Measurements from ENCODE around the gene ALDH3B2. TPM values are rescaled to one million over a fixed set of nuclear protein-coding genes. Genes with fewer than 3 reads are reported as not detected.

Gene ALDH3B2
- total RNA-seq, 2 experiments from 2014 or later = not detected

DNA sequence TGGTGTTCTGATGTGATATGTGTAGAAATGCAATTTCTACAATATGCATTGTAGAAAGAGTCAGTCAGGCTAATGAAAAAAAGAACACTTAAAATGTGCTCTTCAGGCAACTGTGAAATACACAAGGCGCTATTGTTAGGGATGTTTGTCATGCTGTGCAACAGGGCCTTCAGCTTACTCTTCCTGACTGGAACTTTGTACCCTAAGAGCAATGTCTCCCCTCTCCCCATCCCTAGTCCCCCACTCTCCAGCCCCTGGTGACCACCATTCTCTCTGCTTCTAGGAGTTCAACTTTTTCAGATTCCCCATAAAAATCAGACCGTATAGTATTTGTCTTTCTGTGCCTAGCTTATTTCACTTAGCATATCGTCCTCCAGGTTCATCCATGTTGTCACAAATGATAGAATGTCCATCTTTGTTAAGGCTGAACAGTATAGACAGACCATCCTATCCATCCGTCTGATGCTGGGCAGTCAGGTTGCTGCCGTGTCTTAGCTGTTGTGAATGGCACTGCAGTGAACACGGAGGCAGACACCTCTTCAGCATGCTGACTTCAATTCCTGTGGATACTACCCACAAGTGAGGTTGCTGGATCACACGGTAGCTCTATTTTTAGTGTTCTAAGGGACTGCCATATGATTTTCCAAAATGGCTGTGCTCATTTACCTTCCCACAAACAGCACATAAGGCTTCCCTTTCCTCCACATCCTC lies 57.0 kb downstream of the ALDH3B2 start:
- peaks cover 26% of the 10 kb centered on the region for H3K4me1 Mint-ChIP-seq (ENCODE audit: low read depth)
- intact Hi-C loops (cut with micrococcal nuclease) = no loop called here
- H3K9me3 Mint-ChIP-seq = no peaks in the 10 kb centered on the region
- H3K27me3 Mint-ChIP-seq = no peaks in the 10 kb centered on the region
- POLR2A ChIA-PET = interaction anchor here (0.6 to 1.7 kb wide), 4 partner anchors 9 to 40 kb away, joined by 3 to 10 read pairs (median 3); partner anchors contain the start of gene NUDT8
- CTCF ChIA-PET = interaction anchor here (1.0 to 6.2 kb wide), 3 partner anchors 12 to 45 kb away, joined by 3 to 89 read pairs (median 4); partner anchors contain the start of gene NUDT8
- H3K4me3 Mint-ChIP-seq = peak overlapping the region; percentile 77
- H3K36me3 Mint-ChIP-seq (ENCODE audit: low read depth) = peaks cover 4% of the 10 kb centered on the region
- peak overlapping the region; percentile 19 for H3K27ac Mint-ChIP-seq
- TF ChIP-seq, protein P1, sequence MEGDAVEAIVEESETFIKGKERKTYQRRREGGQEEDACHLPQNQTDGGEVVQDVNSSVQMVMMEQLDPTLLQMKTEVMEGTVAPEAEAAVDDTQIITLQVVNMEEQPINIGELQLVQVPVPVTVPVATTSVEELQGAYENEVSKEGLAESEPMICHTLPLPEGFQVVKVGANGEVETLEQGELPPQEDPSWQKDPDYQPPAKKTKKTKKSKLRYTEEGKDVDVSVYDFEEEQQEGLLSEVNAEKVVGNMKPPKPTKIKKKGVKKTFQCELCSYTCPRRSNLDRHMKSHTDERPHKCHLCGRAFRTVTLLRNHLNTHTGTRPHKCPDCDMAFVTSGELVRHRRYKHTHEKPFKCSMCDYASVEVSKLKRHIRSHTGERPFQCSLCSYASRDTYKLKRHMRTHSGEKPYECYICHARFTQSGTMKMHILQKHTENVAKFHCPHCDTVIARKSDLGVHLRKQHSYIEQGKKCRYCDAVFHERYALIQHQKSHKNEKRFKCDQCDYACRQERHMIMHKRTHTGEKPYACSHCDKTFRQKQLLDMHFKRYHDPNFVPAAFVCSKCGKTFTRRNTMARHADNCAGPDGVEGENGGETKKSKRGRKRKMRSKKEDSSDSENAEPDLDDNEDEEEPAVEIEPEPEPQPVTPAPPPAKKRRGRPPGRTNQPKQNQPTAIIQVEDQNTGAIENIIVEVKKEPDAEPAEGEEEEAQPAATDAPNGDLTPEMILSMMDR (IDR thresholded peaks at IDR 0.05) = no peak
- no peak for ATAC-seq
- no peak for DNase-seq

DNA sequence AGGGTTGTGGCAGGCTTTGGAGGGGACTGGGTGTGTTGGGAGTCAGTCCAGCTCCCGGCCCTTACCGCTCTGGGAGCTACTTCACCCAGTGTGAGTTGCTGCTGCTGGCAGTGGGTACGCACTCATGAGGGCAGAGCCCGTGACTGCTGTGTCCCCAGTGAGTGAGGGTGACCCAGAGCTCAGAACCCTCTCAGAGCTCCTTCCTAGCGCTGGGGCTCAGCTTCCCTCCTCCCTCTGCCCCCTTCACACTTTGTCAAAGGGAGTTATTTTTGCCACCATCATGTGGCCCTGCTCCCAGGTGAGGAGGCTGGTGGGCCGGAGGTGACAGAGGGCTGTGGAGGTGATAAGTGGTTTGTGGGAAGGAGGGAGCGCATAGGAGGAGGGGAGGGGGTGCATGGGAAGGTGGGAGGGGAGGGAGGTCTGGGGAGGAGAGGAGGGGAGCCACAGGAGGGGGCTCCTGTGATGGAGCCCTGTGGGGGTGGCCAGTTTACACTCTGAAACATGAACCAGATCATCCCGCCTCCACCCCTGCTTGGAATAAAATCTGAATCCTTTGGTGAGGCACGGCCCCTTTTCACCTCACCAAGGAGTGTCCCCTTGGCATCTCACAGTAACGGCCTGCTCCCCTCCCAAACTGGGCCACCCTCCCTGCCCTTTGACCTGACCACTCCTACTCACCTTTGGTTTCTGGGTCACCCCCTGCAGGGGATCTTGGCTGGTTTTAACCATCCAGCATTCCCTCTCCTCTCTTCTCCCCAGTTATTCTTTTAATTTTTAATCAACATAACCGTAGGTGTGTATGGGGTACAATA lies 57.8 kb downstream of the ALDH3B2 start:
- no peak for DNase-seq
- TF ChIP-seq, protein P1 (IDR thresholded peaks at IDR 0.05) = no peak
- Mint-ChIP-seq H3K36me3 (ENCODE audit: low read depth) (peaks cover 9% of the 10 kb centered on the region), H3K27ac (peak overlapping the region; percentile 99), H3K4me3 (peak overlapping the region; percentile 77), H3K27me3 (no peaks in the 10 kb centered on the region), H3K4me1 (ENCODE audit: low read depth) (peaks cover 26% of the 10 kb centered on the region), H3K9me3 (no peaks in the 10 kb centered on the region)
- CTCF ChIA-PET = interaction anchor here (0.8 to 6.2 kb wide), 5 partner anchors 12 to 44 kb away, joined by 3 to 89 read pairs (median 4); partner anchors contain the start of genes GSTP1 and NUDT8
- no peak for ATAC-seq
- intact Hi-C loops (cut with micrococcal nuclease) = no loop called here
- POLR2A ChIA-PET = interaction anchor here (0.5 to 4.3 kb wide), 5 partner anchors 10 to 396 kb away, joined by 3 to 48 read pairs (median 3); partner anchors contain the start of gene NUDT8

DNA sequence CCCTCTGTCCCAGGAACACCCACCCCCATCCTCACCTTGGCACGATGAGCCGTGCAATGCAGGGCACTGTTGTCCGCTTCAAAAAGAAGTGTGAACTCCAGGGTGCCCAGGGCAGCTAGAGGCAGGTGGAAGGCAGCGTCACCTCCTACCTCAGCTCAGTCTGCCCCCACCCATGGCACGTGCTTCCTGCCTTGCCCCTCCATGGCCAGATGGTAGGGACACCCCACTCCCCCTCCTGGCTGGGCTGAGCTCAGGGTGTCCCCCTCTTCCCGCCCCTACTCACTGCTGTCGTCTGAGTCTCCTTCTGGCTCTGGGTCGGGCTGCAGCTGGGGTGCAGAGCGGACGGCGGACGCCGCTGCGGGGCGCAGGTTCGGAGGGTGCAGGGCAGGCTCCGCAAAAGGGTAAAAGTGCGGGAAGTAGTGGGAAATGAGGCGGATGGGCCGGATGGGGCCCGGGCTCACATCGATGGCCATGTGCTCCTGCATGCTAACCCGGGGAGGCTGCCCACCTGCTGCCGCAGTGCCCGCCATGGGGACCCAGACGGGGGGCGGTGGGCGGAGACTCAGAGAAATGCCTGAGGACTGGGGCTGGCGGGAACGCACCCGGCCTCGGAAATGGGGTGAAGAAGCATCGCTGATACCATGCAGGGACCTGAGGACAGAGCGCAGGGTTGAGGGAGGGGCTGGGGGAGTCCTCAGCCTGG lies 58.5 kb downstream of the ALDH3B2 start:
- POLR2A ChIA-PET = interaction anchor here (0.5 to 4.3 kb wide), 3 partner anchors 13 to 395 kb away, joined by 3 to 48 read pairs (median 3); partner anchors contain the start of gene NUDT8
- H3K27me3 Mint-ChIP-seq = no peaks in the 10 kb centered on the region
- DNase-seq = no peak
- peaks cover 26% of the 10 kb centered on the region for H3K4me1 Mint-ChIP-seq (ENCODE audit: low read depth)
- H3K9me3 Mint-ChIP-seq = no peaks in the 10 kb centered on the region
- CTCF ChIA-PET = interaction anchor here (0.8 to 6.2 kb wide), 4 partner anchors 13 to 32 kb away, joined by 3 to 89 read pairs (median 4); partner anchors contain the start of genes GSTP1 and NUDT8
- intact Hi-C loops (cut with micrococcal nuclease) = no loop called here
- H3K36me3 Mint-ChIP-seq (ENCODE audit: low read depth) = peaks cover 11% of the 10 kb centered on the region
- TF ChIP-seq, protein P1 (IDR thresholded peaks at IDR 0.05) = peak; percentile 30
- H3K4me3 Mint-ChIP-seq = peak overlapping the region; percentile 77
- ATAC-seq = no peak
- peak overlapping the region; percentile 99 for H3K27ac Mint-ChIP-seq

DNA sequence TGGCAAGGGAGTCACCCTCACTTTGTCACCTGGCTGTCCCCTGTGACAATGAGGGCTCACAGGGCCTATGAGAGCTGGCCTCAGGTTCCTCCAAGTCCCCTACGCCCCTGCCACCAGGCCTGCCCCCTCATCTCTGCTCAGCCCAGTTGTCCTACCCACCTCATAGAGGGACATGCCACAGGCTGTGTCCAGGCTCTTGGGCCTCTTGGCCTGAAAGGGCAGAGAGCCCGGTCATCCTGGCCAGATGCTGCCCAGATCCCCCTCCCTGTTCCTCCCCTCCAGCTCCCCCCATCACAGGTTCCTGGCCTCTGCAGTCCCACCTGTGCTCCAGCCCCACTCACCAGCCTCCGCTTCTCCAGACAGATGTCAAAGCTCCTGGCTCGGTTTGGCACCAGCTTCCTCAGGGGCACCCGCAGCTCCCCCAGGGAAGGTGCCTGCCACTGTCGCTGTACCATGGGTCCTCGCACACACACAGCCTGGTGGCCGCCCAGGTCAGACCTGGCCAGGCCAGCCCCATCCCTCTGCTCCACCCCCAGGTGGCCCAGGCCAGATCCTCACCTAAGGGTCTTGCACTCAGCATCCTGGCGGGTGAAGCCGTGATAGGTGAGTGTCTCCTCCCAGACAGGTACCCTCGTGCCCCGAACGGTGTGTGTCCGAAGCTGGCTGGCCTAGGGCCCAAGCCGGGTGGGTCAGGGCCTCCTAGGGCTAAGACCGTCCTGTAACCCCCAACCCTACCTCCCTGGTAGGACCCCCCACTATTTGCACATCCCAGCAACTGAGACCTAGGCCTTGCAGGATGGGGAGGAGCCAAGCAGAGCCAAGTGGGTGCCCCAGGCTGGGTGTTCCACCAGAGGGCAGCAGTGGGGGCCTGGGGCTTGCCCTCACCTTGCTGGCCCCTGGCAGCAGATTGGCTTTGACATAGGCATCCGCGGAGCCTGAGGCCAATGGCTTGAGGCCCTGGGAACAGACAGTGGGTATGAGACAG lies 59.4 kb downstream of the ALDH3B2 start:
- peak; percentile 85 for DNase-seq
- H3K27ac Mint-ChIP-seq = peak overlapping the region; percentile 99
- no peaks in the 10 kb centered on the region for H3K27me3 Mint-ChIP-seq
- ChIA-PET POLR2A (interaction anchor here (0.7 to 4.3 kb wide), 6 partner anchors 9 to 147 kb away, joined by 3 to 48 read pairs (median 4); partner anchors contain the start of gene NUDT8), CTCF (interaction anchor here (0.6 to 6.2 kb wide), 15 partner anchors 9 to 268 kb away, joined by 3 to 89 read pairs (median 4); partner anchors contain the start of genes CLCF1, GSTP1 and NUDT8)
- H3K9me3 Mint-ChIP-seq = no peaks in the 10 kb centered on the region
- intact Hi-C loops (cut with micrococcal nuclease) = no loop called here
- peaks cover 14% of the 10 kb centered on the region for H3K36me3 Mint-ChIP-seq (ENCODE audit: low read depth)
- TF ChIP-seq, protein P1 (IDR thresholded peaks at IDR 0.05) = peak; percentile 74
- peak overlapping the region; percentile 77 for H3K4me3 Mint-ChIP-seq
- H3K4me1 Mint-ChIP-seq (ENCODE audit: low read depth) = peaks cover 26% of the 10 kb centered on the region
- ATAC-seq = peak; percentile 61
